VCaP (cell line): ENCODE data around the gene TP63.

Experiments
- H3K27ac ChIP-seq: fragments of 450-650 bp; 2 replicates; pipeline ENCODE4 v1.5.1; 2017
- CTCF ChIP-seq: fragments of 450-650 bp; conservative IDR thresholded peaks from 2 replicates; pipeline ENCODE4 v1.5.1; 2017; ENCODE audit warnings: mild to moderate bottlenecking, moderate library complexity

TP63 gene

GRCh38 chr3:189794518-189794917 is 163.3 kb downstream of the TP63 start:
- H3K27ac ChIP-seq, result no peak overlapping the region
- no peak for TF ChIP-seq CTCF

GRCh38 chr3:189797103-189797750 is 166.0 kb downstream of the TP63 start:
- no peak overlapping the region for H3K27ac ChIP-seq
- no peak for TF ChIP-seq CTCF

GRCh38 chr3:189799366-189799765 is 168.2 kb downstream of the TP63 start:
- no peak for TF ChIP-seq CTCF
- no peak overlapping the region; the same call in 1 of the 2 replicates for H3K27ac ChIP-seq

- no peak overlapping the region for H3K27ac ChIP-seq
- TF ChIP-seq CTCF, result no peak
These were observed 169.2 kb downstream of the TP63 start for GRCh38 chr3:189800436-189800835.

- no peak overlapping the region for H3K27ac ChIP-seq
- TF ChIP-seq CTCF, result no peak
These were observed 172.1 kb downstream of the TP63 start for GRCh38 chr3:189803254-189803653.

GRCh38 chr3:189805375-189806067 is 174.3 kb downstream of the TP63 start:
- no peak for TF ChIP-seq CTCF
- H3K27ac ChIP-seq, result no peak overlapping the region

GRCh38 chr3:189806171-189806951 is 175.2 kb downstream of the TP63 start:
- H3K27ac ChIP-seq, result no peak overlapping the region
- TF ChIP-seq CTCF, result no peak
